Progenitor cell of endocrine pancreas (in vitro differentiated cells): ENCODE data around the gene ATPAF2. TPM values are rescaled to one million over a fixed set of nuclear protein-coding genes. Genes with fewer than 3 reads are reported as not detected.

Source experiments
- DNase-seq: peaks from one replicate; pipeline ENCODE4 v3.0.0; 2021; ENCODE audit warnings: low spot score; ENCODE audit not compliant: unreplicated experiment
- H3K27ac Mint-ChIP-seq: 2 replicates; pipeline ENCODE4 v1.8.0; 2021; ENCODE audit warnings: mild to moderate bottlenecking, moderate library complexity, mixed read lengths
- H3K27me3 Mint-ChIP-seq: 2 replicates; pipeline ENCODE4 v1.8.0; 2021; ENCODE audit warnings: mixed read lengths
- H3K36me3 Mint-ChIP-seq: 2 replicates; pipeline ENCODE4 v1.8.0; 2022; ENCODE audit warnings: mixed read lengths; ENCODE audit not compliant: insufficient read depth
- H3K4me1 Mint-ChIP-seq: 2 replicates; pipeline ENCODE4 v1.8.0; 2021; ENCODE audit warnings: low read depth, mixed read lengths
- H3K4me3 Mint-ChIP-seq: 2 replicates; pipeline ENCODE4 v1.8.0; 2021; ENCODE audit warnings: low read depth, mild to moderate bottlenecking, moderate library complexity, mixed read lengths
- H3K9me3 Mint-ChIP-seq: 2 replicates; pipeline ENCODE4 v1.8.0; 2021; ENCODE audit warnings: low read depth, mixed read lengths
- total RNA-seq: library from RNA; stranded (reverse); gene quantifications from 2 replicates; pipeline ENCODE4 v1.2.1, GENCODE V29; 2021
- TF ChIP-seq, protein P1 (sequence below): fragments of 200-600 bp; sonication (generic); IDR thresholded peaks from one replicate; pipeline ENCODE4 v1.5.0; 2021; ENCODE audit warnings: antibody characterized with exemption, mild to moderate bottlenecking; ENCODE audit not compliant: unreplicated experiment

The ATPAF2 gene
- total RNA-seq, 1 donor from 2014 or later: 31.5 TPM

DNA sequence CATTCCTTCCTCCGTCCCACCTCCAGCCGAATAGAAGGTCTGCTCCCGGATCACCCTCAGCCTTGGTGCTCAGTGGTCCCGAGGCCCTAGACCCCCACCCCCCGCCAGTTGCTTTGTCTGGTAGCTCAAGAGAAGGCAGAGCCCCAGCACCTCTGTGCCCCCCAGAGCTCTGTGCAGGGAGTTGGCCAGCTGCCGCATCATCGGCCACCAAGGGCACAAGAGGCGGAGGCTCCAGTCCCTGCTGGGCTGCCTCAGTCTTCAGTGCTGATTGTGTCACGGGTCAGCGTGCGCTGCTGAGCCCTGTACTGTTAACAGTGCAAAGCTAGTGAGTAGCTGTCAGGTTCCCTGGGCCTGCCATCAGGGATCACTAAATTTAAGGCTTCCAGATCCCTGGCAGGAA, 26.6 kb upstream of the ATPAF2 start:
- H3K4me1 Mint-ChIP-seq: no peaks in the 10 kb centered on the region
- no peaks in the 10 kb centered on the region for H3K27me3 Mint-ChIP-seq
- TF ChIP-seq, protein P1, sequence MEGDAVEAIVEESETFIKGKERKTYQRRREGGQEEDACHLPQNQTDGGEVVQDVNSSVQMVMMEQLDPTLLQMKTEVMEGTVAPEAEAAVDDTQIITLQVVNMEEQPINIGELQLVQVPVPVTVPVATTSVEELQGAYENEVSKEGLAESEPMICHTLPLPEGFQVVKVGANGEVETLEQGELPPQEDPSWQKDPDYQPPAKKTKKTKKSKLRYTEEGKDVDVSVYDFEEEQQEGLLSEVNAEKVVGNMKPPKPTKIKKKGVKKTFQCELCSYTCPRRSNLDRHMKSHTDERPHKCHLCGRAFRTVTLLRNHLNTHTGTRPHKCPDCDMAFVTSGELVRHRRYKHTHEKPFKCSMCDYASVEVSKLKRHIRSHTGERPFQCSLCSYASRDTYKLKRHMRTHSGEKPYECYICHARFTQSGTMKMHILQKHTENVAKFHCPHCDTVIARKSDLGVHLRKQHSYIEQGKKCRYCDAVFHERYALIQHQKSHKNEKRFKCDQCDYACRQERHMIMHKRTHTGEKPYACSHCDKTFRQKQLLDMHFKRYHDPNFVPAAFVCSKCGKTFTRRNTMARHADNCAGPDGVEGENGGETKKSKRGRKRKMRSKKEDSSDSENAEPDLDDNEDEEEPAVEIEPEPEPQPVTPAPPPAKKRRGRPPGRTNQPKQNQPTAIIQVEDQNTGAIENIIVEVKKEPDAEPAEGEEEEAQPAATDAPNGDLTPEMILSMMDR: no peak
- no peak overlapping the region for H3K27ac Mint-ChIP-seq
- peaks cover 11% of the 10 kb centered on the region for H3K36me3 Mint-ChIP-seq
- no peak for DNase-seq
- H3K9me3 Mint-ChIP-seq: no peaks in the 10 kb centered on the region
- H3K4me3 Mint-ChIP-seq: no peak overlapping the region

DNA sequence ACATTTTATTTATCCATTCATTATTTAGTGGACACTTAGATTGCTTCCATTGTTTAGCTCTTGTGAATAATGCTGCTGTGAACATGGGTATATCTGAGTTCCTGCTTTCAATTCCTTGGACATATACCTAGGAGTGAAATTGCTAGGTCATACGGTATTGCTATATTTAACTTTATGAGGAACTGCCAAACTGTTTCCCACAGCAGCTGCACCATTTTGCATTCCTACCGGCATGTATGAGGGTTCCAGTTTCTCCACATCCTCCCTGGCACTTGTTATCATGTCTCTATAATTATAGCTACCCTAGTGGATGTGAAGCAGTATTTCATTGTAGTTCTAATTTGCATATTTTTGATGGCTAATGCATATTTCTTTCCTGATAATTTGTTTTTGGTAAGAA, 25.1 kb upstream of the ATPAF2 start:
- Mint-ChIP-seq H3K4me3 (no peak overlapping the region), H3K27ac (no peak overlapping the region), H3K4me1 (no peaks in the 10 kb centered on the region), H3K9me3 (no peaks in the 10 kb centered on the region), H3K36me3 (peaks cover 17% of the 10 kb centered on the region), H3K27me3 (no peaks in the 10 kb centered on the region)
- no peak for DNase-seq
- TF ChIP-seq, protein P1: no peak

DNA sequence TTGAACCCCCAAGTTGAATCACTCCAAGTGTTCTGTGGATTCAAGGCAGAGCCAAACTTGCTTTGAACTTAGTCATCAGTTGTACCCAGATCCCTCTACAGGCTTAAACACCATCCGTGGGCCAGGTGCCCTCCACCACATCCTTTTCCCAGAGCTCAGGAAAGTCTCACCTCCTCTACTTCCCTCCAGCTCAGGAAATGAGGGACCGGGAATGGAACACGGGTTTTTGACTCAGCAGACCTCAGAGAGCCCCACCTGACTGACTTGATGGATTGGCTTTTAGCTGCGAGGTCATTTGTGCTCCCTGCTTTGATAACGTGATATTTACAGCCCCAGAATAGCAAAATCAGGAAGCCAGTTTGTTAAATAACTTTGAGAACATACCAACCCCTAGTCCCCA, 20.3 kb upstream of the ATPAF2 start:
- H3K27me3 Mint-ChIP-seq: no peaks in the 10 kb centered on the region
- no peaks in the 10 kb centered on the region for H3K4me1 Mint-ChIP-seq
- TF ChIP-seq, protein P1: no peak
- no peaks in the 10 kb centered on the region for H3K9me3 Mint-ChIP-seq
- no peak overlapping the region for H3K4me3 Mint-ChIP-seq
- peaks cover 24% of the 10 kb centered on the region for H3K36me3 Mint-ChIP-seq
- DNase-seq: no peak
- no peak overlapping the region for H3K27ac Mint-ChIP-seq

DNA sequence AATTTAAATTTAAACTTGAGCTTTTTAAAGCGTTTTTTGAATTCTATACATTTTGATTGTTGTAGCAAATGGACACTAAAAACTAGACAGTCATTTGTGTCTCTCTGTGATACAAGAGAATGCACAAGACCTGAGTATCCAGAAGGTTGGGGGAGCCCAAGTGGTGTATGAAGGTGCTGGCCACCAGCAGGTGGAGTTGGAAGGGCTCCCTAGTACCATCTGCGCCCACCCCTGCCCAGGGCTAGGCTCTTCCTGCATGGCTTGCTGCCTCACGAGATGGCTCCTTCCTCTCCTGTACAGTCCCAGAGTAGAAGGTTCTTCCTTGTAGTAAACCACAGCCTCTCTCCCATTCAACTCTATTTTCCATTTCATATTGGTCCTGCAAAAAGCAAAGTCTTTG, 17.2 kb upstream of the ATPAF2 start:
- no peak overlapping the region for H3K4me3 Mint-ChIP-seq
- TF ChIP-seq, protein P1: no peak
- no peaks in the 10 kb centered on the region for H3K27me3 Mint-ChIP-seq

DNA sequence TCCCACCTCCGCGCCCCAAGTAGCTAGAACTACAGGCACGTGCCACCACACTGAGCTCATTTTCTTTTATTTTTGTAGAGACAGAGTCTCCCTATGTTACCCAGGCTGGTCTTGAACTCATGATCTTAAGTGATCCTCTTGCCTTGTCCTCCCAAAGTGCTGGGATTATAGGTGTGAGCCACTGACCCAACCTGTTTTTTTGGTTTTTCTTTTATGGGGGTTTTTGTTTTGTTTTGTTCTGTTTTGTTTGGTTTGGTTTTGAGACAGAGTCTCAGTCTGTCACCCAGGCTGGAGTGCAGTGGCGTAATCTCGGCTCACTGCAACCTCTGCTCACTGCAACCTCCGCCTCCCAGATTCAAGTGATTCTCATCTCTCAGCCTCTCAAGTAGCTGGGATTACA, 16.6 kb upstream of the ATPAF2 start:
- Mint-ChIP-seq H3K27ac (peak overlapping the region; percentile 62), H3K36me3 (peaks cover 20% of the 10 kb centered on the region), H3K4me1 (no peaks in the 10 kb centered on the region), H3K4me3 (no peak overlapping the region), H3K27me3 (no peaks in the 10 kb centered on the region), H3K9me3 (no peaks in the 10 kb centered on the region)
- TF ChIP-seq, protein P1: no peak
- no peak for DNase-seq

More for the DNA sequence above, 17.2 kb upstream of the ATPAF2 start:
- H3K27ac Mint-ChIP-seq: no peak overlapping the region
- DNase-seq: no peak
- H3K9me3 Mint-ChIP-seq: no peaks in the 10 kb centered on the region
- peaks cover 20% of the 10 kb centered on the region for H3K36me3 Mint-ChIP-seq
- no peaks in the 10 kb centered on the region for H3K4me1 Mint-ChIP-seq
